Ecto neural progenitor cell (in vitro differentiated cells): ENCODE data around the gene ANP32B.
"Not testable (repeated sequence)": the region's sequence is repeated elsewhere in the genome, so short reads cannot be mapped to it uniquely, and the experiment has no call there.

Experiments used
- DNase-seq: peaks from one replicate; pipeline ENCODE4 v3.0.0-alpha.2; 2018; ENCODE audit warnings: low spot score

The ANP32B gene

DNA sequence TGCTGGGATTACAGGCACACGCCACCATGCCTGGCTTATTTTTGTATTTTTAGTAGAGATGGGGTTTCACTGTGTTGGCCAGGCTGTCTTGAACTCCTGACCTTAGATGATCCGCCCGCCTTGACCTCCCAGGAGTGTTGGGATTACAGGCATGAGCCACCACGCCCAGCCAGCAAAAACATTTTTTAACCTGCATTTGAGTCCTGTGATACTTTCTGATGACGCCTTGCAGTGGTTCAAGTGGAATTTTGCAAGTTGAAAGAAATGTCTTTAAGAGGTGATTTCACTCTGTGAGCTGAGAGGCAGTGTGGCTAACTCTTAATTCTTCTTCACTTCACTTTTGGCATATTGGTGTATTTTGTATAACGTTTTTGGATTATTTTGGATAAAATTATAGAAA, 9.1 kb downstream of the ANP32B start:
- no peak for DNase-seq

DNA sequence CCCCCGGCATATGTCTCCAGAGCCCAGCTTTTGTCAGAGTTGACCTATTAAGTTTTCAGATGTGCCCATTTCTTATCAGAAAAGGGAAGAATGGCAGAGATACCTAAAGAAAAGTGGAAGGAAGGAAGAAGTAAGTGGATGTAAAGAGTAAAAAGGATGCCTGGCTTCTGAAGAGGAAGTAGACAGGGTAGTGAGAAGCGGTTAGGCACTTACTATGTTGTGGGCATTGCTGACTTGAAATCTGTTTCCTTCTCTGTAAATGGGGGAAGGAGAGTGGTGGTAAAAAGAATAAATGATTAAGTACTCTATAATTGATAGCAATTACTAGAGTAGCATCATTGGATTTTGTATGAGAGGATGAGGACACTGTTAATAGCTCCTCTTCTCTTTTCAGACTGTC, 9.9 kb downstream of the ANP32B start:
- DNase-seq = no peak

- no peak for DNase-seq
Measured at GRCh38 chr9:97994703-97995102, 11.6 kb downstream of the ANP32B start.

GRCh38 chr9:97996676-97997075, 13.5 kb downstream of the ANP32B start:
- not testable (repeated sequence) for DNase-seq

DNA sequence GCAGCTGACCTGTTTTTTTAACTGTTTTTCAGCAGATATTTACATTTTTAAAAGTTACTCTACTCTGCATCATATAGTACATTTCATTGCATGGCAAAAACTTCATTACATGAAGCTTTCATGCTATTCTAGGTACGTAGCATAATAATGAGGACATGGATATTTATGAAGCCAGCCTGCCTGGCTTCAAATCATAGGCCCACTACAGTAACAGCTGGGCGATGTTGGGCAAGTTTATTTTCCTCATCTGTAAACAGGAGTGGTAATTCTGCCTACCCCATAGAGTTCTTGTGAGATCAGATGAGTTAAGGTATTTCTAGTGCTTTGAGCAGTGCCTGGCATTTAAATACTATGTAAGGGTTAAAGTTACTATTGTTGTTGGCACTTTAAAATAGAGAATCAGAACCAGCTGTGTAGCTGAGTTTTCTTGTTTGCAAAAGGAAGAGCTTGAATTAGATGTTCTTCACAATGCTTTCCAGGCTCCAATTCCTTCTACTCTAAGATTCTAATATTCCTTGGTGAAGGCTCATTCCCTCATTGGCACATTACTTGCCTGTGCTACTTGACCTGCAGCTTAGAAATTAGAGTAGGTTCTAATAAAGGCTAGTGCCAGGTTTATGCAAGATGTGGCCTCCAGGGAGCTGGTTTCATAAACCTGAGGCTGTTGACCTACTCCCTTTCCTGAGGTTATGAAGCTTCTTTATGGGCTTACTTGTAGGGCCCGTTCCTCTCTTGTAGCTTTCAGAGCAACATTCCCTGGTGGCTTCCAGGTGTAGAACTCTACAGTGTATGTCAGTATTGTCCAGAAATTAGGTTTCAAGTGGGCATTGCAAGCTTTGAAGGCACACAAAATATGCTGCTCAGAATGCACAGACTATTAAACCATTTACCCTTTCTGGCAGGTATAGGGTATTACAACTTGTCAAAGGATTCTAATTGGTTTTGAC, 14.5 kb downstream of the ANP32B start:
- no peak for DNase-seq

DNA sequence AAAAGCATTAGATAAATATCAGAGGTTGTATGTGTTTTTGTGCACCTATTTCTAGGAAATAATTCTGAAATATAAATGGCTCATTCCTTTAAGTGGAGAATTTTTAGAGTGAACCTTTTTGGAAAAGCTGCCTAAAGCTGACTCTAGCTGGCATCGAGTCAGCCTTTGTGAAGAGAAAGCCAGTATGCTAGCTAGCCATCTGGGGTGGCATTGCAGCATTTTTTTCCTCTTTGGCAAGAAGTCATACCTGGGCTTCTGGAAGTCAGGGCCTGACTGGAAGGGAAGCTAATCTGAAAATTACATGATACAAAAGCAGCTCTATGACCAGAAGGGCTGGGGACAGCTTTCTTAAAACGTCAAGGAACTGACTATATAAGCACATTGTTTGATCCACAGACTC, 19.7 kb downstream of the ANP32B start:
- no peak for DNase-seq

GRCh38 chr9:98006127-98006796, 23.1 kb downstream of the ANP32B start:
- no peak for DNase-seq

DNA sequence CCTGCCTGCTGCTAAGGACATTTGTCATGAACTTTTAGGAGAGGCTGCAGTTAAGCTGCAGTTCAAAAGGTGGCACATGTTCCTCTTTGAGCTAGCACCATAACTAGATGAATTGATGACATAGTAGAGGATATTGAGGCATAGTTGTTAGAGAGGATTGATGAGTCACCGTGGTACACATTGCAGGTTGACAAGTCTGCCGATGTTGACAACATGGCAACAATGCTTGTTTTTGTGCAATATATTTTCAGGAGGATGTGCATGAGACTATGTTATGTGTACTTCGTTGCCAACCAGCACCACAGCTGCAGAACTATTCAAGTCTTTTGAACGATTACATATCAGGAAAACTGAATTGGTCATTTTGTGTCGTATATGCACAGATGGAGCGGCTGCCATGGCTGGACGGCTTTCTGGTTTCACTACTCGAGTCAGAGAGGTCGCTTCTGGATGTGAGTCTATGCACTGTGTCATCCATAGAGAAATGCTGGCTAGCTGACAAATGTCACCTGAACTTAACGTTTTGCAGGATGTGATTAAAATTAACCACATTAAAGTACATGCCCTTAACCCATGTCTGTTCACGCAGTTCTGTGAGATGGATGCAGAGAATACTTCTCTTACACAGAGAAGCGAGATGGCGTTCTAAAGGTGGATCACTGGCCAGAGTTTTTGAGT, 24.2 kb downstream of the ANP32B start:
- no peak for DNase-seq

DNA sequence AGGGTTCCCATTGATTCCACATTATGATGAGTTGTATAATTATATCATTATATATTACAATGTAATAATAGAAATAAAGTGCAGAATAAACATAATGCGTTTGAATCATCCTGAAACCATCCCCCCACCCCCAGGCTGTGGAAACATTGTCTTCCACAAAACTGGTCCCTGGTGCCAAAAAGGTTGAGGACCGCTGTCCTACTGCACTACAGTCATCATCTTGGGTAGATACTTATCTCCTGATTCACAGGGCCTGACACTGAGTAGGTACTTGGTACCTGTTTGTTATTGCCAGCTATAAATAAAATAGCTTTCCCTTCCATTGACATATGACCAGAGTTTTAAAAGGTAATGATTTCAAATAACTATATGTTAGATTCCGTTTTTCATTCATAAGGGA, 25.6 kb downstream of the ANP32B start:
- DNase-seq = no peak

GRCh38 chr9:98009437-98009836, 26.3 kb downstream of the ANP32B start:
- no peak for DNase-seq

- DNase-seq = no peak
Measured at GRCh38 chr9:98009936-98010335, 26.8 kb downstream of the ANP32B start.

DNA sequence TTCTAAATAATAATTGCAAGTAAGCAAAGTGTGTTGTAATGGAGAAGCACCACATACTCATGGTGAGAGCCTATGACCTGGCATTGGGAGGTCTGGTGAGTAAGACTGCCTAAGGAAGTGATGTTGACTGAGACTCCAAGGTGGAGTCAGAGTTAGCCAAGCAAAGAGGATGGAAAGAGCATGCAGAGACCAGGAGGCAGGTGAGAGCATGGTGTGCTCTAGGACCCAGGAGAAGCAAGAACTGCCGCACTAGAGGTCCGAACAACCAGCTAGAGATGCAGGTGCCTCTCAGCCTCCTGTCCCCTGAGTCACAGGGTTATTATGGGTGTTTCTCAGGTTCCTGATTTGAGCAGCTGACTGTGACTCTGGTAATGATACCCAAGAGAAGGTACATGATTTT, 27.3 kb downstream of the ANP32B start:
- no peak for DNase-seq

DNA sequence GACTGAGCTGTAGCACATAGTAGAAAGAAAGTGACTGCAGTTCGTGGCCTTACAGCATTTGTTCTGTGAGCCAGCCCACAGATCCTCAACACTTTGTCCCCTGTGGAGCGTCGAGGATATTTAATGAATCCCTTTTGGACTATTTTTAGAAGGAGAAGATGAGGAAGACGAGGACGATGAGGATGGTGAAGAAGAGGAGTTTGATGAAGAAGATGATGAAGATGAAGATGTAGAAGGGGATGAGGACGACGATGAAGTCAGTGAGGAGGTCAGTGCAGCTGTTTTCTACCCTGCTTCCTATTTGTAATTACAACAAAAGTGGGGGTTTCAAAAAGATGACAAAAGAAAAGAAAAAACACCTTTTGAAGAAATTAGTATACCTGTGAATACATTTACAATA, 28.0 kb downstream of the ANP32B start:
- no peak for DNase-seq

- DNase-seq = no peak
Measured at GRCh38 chr9:98016137-98016680, 33.1 kb downstream of the ANP32B start.

DNA sequence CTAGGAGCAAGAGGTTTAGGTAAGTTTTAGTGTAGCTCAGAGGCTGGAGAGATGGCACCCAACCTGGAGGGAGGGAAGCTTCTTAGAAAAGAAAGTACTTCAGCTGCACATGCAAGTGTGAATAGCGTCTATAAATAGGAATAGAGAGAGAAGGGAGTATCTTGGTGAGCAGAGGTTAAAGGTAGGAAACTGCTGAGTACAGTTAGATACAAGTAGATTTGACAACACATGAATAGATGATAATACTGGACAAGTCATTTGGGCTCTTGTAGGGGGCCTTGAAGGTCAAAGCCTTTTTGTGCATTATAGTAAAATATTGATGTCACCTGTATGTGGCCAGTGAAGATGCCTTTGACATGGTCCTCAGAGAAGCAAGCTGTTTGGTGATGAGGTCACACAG, 34.2 kb downstream of the ANP32B start:
- DNase-seq = no peak

DNA sequence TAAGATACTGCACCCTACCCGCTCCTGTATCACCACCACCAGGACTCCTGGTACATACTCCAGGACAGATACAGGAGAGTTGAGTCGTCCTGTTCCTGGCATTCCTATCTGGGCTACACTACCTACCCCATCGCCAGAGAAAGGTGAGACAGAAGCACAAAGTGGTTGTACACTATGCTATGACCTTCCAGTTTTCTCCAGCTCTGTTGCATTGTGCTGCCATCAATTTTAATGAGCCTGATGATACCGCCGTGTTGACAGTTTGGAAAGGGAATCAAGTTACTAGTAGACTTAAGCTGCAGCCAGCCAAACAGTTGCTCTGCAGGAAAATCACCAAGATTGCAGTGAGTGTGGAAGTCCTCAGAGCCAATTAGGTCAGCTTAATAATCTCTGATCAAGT, 35.2 kb downstream of the ANP32B start:
- no peak for DNase-seq

DNA sequence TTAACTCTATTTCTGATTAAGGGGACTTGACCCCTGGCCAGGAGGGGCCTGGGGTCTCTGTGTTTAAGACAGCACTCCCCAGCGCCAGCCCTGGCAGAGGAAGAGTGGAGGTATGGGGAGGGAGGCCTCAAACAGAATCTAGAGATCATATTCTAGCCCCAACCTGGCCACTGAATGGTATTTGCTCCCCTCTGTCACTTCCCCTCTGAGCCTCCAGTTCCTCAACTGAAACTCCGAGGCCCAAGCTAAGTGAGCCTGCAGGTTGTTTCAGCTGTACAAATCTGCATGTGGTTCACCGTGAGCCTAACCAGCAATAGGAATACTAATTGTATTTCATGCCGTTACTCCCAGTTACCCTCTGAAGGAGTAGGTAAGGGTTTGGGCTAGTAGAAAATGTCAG, 36.0 kb downstream of the ANP32B start:
- DNase-seq = no peak

DNA sequence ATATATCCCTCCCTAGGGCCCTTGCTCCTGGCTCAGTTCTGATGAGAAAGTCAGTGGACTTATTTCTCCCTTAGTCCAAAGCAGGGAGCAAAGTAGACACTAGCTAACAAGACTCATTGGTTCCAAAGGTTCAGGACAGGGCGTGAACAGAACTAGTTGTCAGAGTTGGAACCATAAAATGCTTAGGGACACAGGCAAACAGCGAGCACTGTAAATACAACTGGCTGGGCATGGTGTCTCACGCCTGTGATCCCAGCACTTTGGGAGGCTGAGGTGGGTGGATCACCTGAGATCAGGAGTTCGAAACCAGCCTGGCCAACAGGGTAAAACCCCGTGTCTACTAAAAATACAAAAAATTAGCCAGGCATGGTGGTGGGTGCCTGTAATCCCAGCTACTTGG, 36.7 kb downstream of the ANP32B start:
- not testable (repeated sequence) for DNase-seq

DNA sequence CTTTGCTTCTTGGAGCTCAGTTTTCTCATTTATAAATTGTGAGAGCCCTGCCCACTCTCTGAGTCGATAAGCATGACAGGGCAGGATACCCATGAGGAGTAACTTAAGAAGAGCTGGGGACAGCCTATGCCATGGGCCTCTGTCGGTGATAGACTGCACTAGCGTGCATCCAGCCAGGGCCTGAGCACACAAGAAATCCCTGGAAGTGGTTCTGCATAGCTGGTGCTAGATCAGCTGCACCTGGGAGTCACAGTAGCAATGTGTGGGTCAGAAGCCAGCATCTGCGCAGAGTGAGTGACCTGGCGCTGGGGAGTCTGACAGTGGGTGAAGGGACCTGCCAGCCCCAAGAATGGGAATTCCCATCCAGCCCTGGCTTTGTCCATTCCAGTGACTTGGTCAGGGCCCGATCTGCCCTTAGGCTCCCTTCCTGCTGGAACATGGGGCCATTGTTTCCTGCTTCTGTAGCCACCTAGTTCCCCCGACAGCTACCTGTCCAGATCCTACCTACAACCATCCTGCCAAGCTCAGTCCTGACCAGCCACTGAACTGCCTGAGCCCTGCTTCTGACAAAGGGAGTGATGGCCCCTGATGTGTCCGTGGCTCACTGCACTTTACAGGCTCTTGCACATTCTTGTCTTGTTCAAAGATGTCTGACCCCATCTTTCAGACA, 37.5 kb downstream of the ANP32B start:
- DNase-seq = no peak

GRCh38 chr9:98021306-98022040, 38.3 kb downstream of the ANP32B start:
- DNase-seq = no peak

DNA sequence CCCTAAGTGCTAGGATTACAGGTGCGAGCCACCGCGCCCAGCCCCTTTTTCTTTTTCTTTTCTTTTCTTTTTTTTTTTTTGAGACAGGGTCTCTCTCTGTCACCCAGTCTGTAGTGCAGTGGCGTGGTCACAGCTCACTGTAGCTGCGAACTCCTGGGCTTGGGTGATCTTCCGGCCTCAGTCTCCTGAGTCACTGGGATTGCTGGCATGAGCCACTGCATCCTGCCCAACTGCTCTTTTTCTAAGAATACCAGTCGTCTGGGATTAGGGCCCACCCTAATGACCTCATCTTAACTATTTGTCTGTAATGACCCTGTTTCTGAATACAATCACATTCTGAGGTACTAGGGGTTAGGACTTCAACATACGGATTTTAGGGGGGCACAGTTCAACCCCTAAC, 39.3 kb downstream of the ANP32B start:
- no peak for DNase-seq
